ENCODE data around the gene UPK1B. TPM values are rescaled to one million over a fixed set of nuclear protein-coding genes. Genes with fewer than 3 reads are reported as not detected.

Gene UPK1B
- total and polyA plus RNA-seq, 4 experiments from 2014 or later: not detected

- Histone ChIP-seq H3K4me3 (ENCODE audit: low read length in 2 of 2) (no peak overlapping the region), H3K4me1 (ENCODE audit: insufficient read depth, low read length) (peaks cover 19% of the 10 kb centered on the region), H3K9me3 (ENCODE audit: control insufficient read depth in 1 of 2, low read length in 2 of 2) (no peaks in the 10 kb centered on the region), H3K36me3 (ENCODE audit: insufficient read depth, low read length) (peaks cover 33% of the 10 kb centered on the region), H3K27ac (ENCODE audit: low read depth, low read length) (no peak overlapping the region), H3K27me3 (ENCODE audit: insufficient read depth, low read length) (no peaks in the 10 kb centered on the region)
- Mint-ChIP-seq H3K9me3 (no peaks in the 10 kb centered on the region), H3K4me3 (no peak overlapping the region), H3K36me3 (peaks cover 61 to 72% of the 10 kb centered on the region in 2 donors), H3K4me1 (peaks cover 20 to 48% (median 27%) of the 10 kb centered on the region in 4 donors), H3K27me3 (no peaks in the 10 kb centered on the region), H3K27ac (peak overlapping the region in 5 of 7 donors; percentile 0 to 84 (median 65))
- no peak for DNase-seq
- ChIA-PET CTCF (ENCODE audit: partially characterized antibody) (interaction anchor here (4.0 kb wide), 1 partner anchor 19 kb away, joined by 21 read pairs; the partner anchor contains the start of gene B4GALT4), POLR2A (ENCODE audit: partially characterized antibody) (interaction anchor here (1.0 kb wide), 1 partner anchor 18 kb away, joined by 3 read pairs; the partner anchor contains the start of gene B4GALT4)
- intact Hi-C loops (cut with micrococcal nuclease): no loop called here
Observed at GRCh38 chr3:119222391-119222790, 49.0 kb downstream of the UPK1B start.

DNA sequence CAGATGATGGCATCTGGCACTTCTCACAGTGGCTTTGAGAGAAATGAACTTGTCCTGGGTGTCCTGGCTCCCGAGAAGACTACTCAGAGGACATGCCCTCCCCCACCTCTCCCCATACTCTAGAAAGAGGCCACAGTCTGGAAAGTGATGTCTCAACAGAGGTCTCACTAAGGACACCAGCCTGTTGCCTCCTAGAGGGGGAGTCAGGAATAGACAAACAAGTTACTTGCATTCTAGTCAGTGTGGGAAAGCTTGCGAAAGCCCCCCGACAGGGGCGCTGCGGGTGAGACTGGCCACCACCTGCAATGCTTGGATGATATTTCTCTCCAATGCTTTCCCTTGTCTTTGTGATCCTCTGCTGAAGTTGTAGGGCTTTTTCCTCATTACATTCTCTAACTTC lies 50.1 kb downstream of the UPK1B start:
- no peak overlapping the region for H3K4me3 ChIP-seq (ENCODE audit: low read length in 2 of 2)
- Mint-ChIP-seq H3K4me3 (no peak overlapping the region), H3K27ac (no peak overlapping the region), H3K9me3 (no peaks in the 10 kb centered on the region), H3K27me3 (no peaks in the 10 kb centered on the region), H3K36me3 (peaks cover 66 to 78% of the 10 kb centered on the region in 2 donors), H3K4me1 (peaks cover 22 to 46% (median 32%) of the 10 kb centered on the region in 4 donors)
- peaks cover 39% of the 10 kb centered on the region for H3K36me3 ChIP-seq (ENCODE audit: insufficient read depth, low read length)
- H3K9me3 ChIP-seq (ENCODE audit: control insufficient read depth in 1 of 2, low read length in 2 of 2): no peaks in the 10 kb centered on the region
- no peak for DNase-seq
- H3K27me3 ChIP-seq (ENCODE audit: insufficient read depth, low read length): no peaks in the 10 kb centered on the region
- H3K4me1 ChIP-seq (ENCODE audit: insufficient read depth, low read length): peaks cover 17% of the 10 kb centered on the region
- ChIA-PET POLR2A (ENCODE audit: partially characterized antibody) (no interaction called here), CTCF (ENCODE audit: partially characterized antibody) (interaction anchor here (4.0 kb wide), 1 partner anchor 18 kb away, joined by 21 read pairs; the partner anchor contains the start of gene B4GALT4)
- no peak overlapping the region for H3K27ac ChIP-seq (ENCODE audit: low read depth, low read length)
- intact Hi-C loops (cut with micrococcal nuclease): no loop called here

GRCh38 chr3:119225121-119225520 lies 51.7 kb downstream of the UPK1B start:
- Mint-ChIP-seq H3K4me3 (no peak overlapping the region), H3K27ac (no peak overlapping the region), H3K36me3 (peaks cover 70 to 82% of the 10 kb centered on the region in 2 donors), H3K9me3 (no peaks in the 10 kb centered on the region), H3K4me1 (peaks cover 12 to 31% (median 21%) of the 10 kb centered on the region in 4 donors), H3K27me3 (no peaks in the 10 kb centered on the region)
- H3K27me3 ChIP-seq (ENCODE audit: insufficient read depth, low read length): no peaks in the 10 kb centered on the region
- peaks cover under 1% of the 10 kb centered on the region for H3K4me1 ChIP-seq (ENCODE audit: insufficient read depth, low read length)
- POLR2A ChIA-PET (ENCODE audit: partially characterized antibody): interaction anchor here (1.4 kb wide), 1 partner anchor 16 kb away, joined by 5 read pairs; the partner anchor contains the start of gene B4GALT4
- no peaks in the 10 kb centered on the region for H3K9me3 ChIP-seq (ENCODE audit: control insufficient read depth in 1 of 2, low read length in 2 of 2)
- intact Hi-C loops (cut with micrococcal nuclease): no loop called here
- no peak overlapping the region for H3K4me3 ChIP-seq (ENCODE audit: low read length in 2 of 2)
- no peak overlapping the region for H3K27ac ChIP-seq (ENCODE audit: low read depth, low read length)
- CTCF ChIA-PET (ENCODE audit: partially characterized antibody): interaction anchor here (0.8 to 4.0 kb wide), 5 partner anchors 16 to 1124 kb away, joined by 3 to 21 read pairs (median 4); partner anchors contain the start of genes B4GALT4 and LRRC58
- no peak for DNase-seq
- H3K36me3 ChIP-seq (ENCODE audit: insufficient read depth, low read length): peaks cover 52% of the 10 kb centered on the region

- intact Hi-C loops (cut with micrococcal nuclease): no loop called here
- no peaks in the 10 kb centered on the region for H3K27me3 ChIP-seq (ENCODE audit: insufficient read depth, low read length)
- Mint-ChIP-seq H3K4me1 (peaks cover 8 to 19% (median 15%) of the 10 kb centered on the region in 4 donors), H3K4me3 (no peak overlapping the region), H3K27ac (peak overlapping the region in 2 of 7 donors; percentile 6 to 72), H3K27me3 (no peaks in the 10 kb centered on the region), H3K36me3 (peaks cover 71 to 82% of the 10 kb centered on the region in 2 donors), H3K9me3 (no peaks in the 10 kb centered on the region)
- ChIA-PET CTCF (ENCODE audit: partially characterized antibody) (interaction anchor here (0.6 to 2.9 kb wide), 4 partner anchors 12 to 44 kb away, joined by 3 to 19 read pairs (median 4); partner anchors contain the start of gene B4GALT4), POLR2A (ENCODE audit: partially characterized antibody) (no interaction called here)
- no peaks in the 10 kb centered on the region for H3K9me3 ChIP-seq (ENCODE audit: control insufficient read depth in 1 of 2, low read length in 2 of 2)
- no peaks in the 10 kb centered on the region for H3K4me1 ChIP-seq (ENCODE audit: insufficient read depth, low read length)
- no peak overlapping the region for H3K27ac ChIP-seq (ENCODE audit: low read depth, low read length)
- no peak for DNase-seq
- H3K36me3 ChIP-seq (ENCODE audit: insufficient read depth, low read length): peaks cover 58% of the 10 kb centered on the region
- no peak overlapping the region for H3K4me3 ChIP-seq (ENCODE audit: low read length in 2 of 2)
Observed at GRCh38 chr3:119227070-119227850, 53.9 kb downstream of the UPK1B start.

DNA sequence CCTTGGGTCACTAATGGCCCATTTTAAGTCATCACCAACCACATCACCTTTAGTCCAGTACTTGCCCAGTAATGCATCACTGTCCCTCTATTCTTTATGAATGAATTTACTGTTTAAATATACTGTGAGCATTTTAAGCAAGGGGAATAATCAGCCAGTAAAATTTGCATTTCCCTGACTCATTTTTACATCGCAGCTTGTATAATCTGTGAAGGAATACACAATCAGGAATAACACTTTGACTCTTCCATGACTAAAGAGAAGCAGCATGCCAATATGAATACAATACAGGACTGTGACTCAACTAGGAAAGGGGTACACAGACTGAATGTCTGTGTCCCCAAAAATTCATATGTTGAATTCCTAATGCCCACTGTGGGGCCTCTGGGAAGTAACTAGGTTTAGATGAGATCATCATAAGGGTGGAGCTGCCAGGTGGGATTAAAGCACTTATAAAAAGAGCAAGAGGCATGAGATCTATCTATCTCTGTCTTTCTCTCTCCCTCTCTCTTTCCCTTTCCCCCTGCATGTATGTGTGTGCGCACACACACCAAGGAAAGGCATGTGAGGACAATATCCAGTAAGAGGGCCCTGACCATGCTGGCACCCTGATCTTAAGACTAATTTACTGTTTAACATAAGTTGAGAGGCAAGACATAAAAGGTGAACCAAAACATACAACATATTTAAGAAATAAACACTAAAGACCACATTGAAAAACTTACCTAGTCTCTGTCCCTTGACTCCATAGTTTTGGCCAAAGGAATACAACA lies 55.2 kb downstream of the UPK1B start:
- no peak overlapping the region for H3K4me3 ChIP-seq (ENCODE audit: low read length in 2 of 2)
- POLR2A ChIA-PET (ENCODE audit: partially characterized antibody): no interaction called here
- peaks cover 72 to 80% of the 10 kb centered on the region in 2 donors for H3K36me3 Mint-ChIP-seq

DNA sequence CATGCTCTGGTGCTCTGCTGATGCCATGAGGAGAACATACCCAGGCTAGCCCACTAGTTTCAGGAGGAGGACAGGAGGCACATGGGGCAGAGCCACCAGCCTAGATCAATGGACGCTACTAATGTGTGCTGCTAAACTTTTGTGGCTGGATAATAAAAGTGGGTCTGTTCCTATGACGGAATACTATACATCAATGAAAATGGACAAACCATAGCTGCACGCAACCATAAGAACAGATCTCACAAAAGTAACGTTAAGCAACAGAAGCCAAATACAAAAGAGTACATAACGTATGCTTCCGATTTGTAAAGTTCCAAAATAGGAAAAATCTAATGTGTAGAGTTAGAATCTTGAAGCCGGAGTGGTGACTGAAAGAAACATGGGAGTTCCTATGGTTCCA lies 55.8 kb downstream of the UPK1B start:
- POLR2A ChIA-PET (ENCODE audit: partially characterized antibody): no interaction called here
- H3K27ac Mint-ChIP-seq: peak overlapping the region in 2 of 7 donors; percentile 16 to 74
- CTCF ChIA-PET (ENCODE audit: partially characterized antibody): no interaction called here
- no peaks in the 10 kb centered on the region for H3K4me1 ChIP-seq (ENCODE audit: insufficient read depth, low read length)
- peaks cover 7 to 19% (median 12%) of the 10 kb centered on the region in 4 donors for H3K4me1 Mint-ChIP-seq
- no peak overlapping the region for H3K27ac ChIP-seq (ENCODE audit: low read depth, low read length)
- H3K4me3 ChIP-seq (ENCODE audit: low read length in 2 of 2): no peak overlapping the region
- H3K27me3 Mint-ChIP-seq: no peaks in the 10 kb centered on the region
- H3K4me3 Mint-ChIP-seq: no peak overlapping the region
- H3K36me3 Mint-ChIP-seq: peaks cover 69 to 77% of the 10 kb centered on the region in 2 donors
- no peaks in the 10 kb centered on the region for H3K27me3 ChIP-seq (ENCODE audit: insufficient read depth, low read length)
- no peak for DNase-seq
- no peaks in the 10 kb centered on the region for H3K9me3 Mint-ChIP-seq
- H3K9me3 ChIP-seq (ENCODE audit: control insufficient read depth in 1 of 2, low read length in 2 of 2): no peaks in the 10 kb centered on the region
- intact Hi-C loops (cut with micrococcal nuclease): no loop called here
- peaks cover 41% of the 10 kb centered on the region for H3K36me3 ChIP-seq (ENCODE audit: insufficient read depth, low read length)

More for the DNA sequence above, 55.2 kb downstream of the UPK1B start:
- no peaks in the 10 kb centered on the region for H3K4me1 ChIP-seq (ENCODE audit: insufficient read depth, low read length)
- Mint-ChIP-seq H3K4me3 (no peak overlapping the region), H3K4me1 (peaks cover 7 to 19% (median 12%) of the 10 kb centered on the region in 4 donors), H3K27ac (peak overlapping the region in 3 of 7 donors; percentile 1 to 74 (median 44)), H3K9me3 (no peaks in the 10 kb centered on the region), H3K27me3 (no peaks in the 10 kb centered on the region)
- H3K27me3 ChIP-seq (ENCODE audit: insufficient read depth, low read length): no peaks in the 10 kb centered on the region
- H3K27ac ChIP-seq (ENCODE audit: low read depth, low read length): no peak overlapping the region
- peaks cover 45% of the 10 kb centered on the region for H3K36me3 ChIP-seq (ENCODE audit: insufficient read depth, low read length)
- intact Hi-C loops (cut with micrococcal nuclease): no loop called here
- CTCF ChIA-PET (ENCODE audit: partially characterized antibody): interaction anchor here (1.0 to 2.9 kb wide), 2 partner anchors 11 to 13 kb away, joined by 4 to 19 read pairs; partner anchors contain the start of gene B4GALT4
- H3K9me3 ChIP-seq (ENCODE audit: control insufficient read depth in 1 of 2, low read length in 2 of 2): no peaks in the 10 kb centered on the region
- DNase-seq: no peak
